Adrenal gland (tissue), 5 donors: ENCODE measurements around the gene DKK1.

Source experiments
- POLR2A ChIP-seq, 2 donors: fragments of 450-650 bp; IDR thresholded peaks; one replicate each; pipeline ENCODE4 v1.6.1; 2017; ENCODE audit warnings: antibody characterized with exemption in 2 of 2, mild to moderate bottlenecking in 2 of 2, moderate library complexity in 1 of 2
- TF ChIP-seq, protein P1 (sequence below), 6 experiments: fragments of 450-650 bp in 4 of 6; fragments of 200-600 bp in 2 of 6; sonication (generic) in 1 of 6; IDR thresholded peaks; 1 replicate in 5 of 6; 2 replicates in 1 of 6; pipeline versions ENCODE4 v1.5.1 to v1.8.0; 2016 to 2021; ENCODE audit warnings: antibody characterized with exemption in 6 of 6, mild to moderate bottlenecking in 2 of 6, moderate library complexity in 1 of 6
- donor health status: DM: no; HTN: no; CAD: no.

DNA sequence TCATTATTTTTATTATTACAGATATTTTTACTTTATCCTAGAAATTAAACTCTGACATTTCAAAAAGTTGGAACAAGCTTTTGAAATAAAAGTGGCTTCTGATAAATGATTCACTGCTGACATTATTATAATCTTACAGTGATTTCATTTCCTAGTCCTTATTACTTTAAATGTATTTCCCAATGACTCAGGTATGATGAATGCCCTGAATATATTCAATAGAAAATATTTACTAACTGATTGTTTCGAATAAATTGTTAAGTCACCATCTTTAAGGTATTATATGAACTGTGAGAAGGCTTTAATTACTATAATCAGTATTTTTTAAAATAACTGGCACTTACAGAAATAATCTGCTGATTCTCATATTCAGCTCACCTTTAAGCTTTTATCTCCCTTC lies 21.6 kb downstream of the DKK1 start:
- TF ChIP-seq, protein P1, sequence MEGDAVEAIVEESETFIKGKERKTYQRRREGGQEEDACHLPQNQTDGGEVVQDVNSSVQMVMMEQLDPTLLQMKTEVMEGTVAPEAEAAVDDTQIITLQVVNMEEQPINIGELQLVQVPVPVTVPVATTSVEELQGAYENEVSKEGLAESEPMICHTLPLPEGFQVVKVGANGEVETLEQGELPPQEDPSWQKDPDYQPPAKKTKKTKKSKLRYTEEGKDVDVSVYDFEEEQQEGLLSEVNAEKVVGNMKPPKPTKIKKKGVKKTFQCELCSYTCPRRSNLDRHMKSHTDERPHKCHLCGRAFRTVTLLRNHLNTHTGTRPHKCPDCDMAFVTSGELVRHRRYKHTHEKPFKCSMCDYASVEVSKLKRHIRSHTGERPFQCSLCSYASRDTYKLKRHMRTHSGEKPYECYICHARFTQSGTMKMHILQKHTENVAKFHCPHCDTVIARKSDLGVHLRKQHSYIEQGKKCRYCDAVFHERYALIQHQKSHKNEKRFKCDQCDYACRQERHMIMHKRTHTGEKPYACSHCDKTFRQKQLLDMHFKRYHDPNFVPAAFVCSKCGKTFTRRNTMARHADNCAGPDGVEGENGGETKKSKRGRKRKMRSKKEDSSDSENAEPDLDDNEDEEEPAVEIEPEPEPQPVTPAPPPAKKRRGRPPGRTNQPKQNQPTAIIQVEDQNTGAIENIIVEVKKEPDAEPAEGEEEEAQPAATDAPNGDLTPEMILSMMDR (IDR thresholded peaks at IDR 0.05), result no peak
- TF ChIP-seq POLR2A (IDR thresholded peaks at IDR 0.05), result no peak
